Inflammatory macrophage treated with lipopolysaccharide for 4 hours (primary cell): ENCODE measurements around the gene SMG6.

Source experiments
- DNase-seq: peaks from one replicate; pipeline ENCODE4 v3.0.0-alpha.2; 2020

SMG6 gene

DNA sequence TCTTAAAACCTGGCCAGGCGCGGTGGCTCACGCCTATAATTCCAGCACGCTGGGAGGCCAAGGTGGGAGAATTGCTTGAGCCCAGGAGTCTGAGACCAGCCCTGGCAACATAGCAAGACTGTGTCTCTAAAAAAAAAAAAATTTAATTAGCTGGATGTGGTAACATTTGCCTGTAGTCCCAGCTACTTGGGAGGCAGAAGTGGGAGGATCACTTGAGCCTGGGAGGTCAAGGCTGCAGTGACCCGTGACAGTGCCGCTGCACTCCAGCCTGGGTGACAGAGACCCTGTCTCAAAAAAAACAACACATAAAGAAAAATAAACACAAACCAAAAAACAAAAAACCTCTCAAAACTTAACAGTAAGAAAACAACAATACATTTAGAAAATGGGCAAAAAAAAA, 106.3 kb downstream of the SMG6 start:
- no peak for DNase-seq

DNA sequence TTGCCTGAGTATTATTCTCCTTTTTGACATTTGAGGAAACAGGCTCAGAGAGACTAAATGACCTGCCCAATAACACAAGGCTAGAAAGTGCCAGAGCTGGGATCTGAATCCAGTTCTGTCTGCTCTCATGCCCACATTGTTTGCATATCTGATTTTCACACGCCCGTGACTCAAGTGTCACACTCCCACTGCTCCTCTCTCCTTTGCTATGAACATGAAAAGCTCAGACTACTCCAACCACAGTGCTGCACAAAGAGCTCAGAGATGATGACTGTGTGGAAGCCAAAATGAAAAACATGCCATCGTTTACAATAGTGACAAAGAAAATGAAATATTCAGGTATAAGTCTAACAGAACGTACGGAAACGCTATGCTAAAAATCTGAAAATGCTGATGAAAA, 107.9 kb downstream of the SMG6 start:
- peak; percentile 34 for DNase-seq

DNA sequence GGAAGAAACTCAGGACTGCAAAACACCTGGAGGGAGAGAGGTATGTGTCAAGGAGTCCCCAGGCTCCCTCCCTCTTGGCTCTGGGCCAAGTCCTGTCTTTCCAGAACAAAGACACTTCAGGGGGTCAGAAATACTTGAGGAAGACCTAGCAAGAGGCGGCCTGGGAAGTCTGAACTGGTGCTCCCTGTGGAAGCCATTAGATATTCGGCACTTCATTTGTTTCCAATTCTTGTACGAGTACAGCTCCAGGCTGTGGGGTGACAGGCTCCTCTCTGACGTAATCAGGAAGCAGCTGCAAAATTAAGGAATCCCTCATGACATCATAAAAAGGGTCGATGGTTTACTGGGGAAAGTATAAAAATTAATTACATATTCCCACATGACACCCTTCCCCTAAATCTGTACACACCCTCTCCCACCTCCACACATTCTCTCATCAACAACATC, 108.7 kb downstream of the SMG6 start:
- DNase-seq, result peak; percentile 13

DNA sequence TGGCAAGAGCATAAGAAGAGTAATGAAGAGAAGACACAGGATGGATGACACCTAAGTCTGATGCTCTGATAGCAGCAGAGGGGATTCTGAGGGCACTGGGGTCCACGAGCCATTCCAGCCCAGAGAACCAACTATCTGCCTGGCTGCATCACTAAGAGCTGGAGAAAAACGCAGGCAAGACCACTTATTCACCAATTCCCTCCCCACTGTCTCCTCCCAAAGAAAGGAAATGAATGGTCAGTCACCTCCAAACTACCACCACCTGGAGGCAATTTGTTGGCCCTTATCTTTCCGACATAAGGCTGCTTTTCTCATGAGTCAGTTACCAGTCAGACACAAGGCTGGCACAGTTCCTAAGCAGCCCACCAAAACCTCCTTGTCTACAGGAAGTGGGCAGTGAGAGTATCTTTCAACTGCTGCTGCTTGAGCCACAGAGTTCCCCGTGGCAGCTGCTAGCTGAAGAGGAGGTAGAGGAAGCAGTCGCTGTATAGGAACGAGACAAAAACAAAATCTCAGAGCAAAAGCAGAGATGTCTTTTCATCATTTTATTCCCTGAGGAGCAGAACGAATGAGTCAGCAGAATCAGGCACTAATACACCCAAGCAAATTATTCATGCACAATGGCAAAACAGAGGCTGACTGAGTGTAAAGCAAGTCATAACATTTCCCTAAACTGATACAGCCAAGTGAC, 111.1 kb downstream of the SMG6 start:
- DNase-seq, result peak; percentile 19

DNA sequence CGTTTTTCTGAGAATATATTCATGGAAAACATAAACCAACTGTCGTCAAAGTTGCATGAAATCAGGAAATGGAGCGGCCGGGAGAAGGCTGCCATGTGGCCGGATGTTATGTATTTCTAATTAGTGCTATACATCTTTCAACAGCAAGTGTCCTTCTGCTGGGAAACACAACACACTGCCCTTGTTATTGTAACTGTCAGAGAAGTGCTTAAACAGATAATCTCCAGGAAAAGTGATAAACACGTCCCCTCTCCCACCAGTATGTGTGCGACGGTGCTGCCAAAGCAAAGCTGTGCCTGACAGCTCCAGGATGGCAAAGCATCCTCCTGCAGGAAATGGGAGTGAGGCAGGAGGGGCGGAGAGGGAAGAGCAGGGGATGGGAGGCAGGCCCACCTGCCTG, 111.8 kb downstream of the SMG6 start:
- DNase-seq, result no peak

DNA sequence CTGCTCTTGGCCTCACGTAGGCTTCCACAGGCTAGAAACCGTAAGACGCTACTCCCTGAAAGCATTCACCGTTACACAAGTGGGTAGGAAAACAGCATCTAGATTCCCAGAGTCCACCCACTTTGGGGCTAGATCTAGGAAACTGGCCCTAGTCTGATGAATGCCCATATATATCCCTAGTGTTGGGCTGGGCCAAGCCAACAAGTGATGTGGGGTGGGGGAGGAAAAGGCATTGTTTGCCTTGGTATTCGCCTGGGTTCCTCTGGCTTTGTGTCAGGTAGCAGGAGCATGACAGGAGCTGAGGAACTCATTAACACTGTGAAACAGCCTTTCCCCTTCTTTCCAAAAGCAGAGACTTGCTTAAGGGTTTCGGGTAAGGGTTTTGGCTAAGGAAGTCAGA, 112.4 kb downstream of the SMG6 start:
- DNase-seq, result no peak

DNA sequence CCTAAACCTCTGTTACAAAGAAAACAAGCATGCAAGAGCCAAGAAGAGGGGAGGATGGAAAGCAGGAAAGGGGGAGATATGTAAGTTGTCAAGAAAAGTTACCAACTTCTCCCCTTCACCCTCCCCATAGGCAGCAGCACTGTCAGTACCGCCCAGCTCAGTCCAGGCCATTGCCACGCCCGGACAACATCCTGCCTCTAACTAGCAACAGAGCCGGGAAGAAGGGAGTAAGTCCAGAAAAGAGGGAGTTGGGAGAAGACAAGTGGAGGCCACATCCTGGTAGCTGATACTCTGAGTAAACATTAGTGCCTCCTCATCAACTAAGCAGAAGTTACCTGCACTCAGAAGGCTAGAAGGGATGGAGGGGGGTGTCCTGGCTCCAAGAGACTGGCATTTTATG, 113.6 kb downstream of the SMG6 start:
- no peak for DNase-seq

DNA sequence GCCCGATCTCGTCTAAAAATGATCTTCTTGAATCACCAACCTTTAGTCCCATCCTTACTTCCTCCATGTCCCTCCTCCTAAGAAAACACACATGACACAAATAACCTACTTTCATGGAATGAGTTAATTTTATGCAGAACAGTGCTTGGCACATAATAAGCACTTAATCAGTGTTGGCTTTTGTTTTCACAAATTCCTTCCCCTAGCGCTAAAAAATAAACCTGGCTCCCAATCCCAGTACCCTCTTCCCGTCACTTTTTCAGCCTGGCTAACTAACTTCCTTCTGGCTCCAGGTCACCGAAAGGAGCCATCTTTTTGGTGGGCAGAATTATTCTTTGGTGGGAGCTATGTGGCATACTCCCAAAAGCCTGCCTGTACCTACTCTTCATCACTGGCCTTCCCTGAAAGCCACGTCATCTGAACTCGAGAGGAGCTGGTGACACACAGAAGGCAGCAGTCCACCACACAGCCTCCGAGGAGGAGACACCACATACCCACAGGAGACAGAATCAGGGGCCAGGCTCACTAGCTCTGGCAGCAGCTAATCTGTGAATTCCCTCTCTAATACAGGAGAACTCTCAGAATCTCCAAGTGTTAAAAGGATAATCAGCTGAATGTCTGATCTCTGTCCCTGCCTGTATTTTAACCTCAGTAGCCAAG, 114.5 kb downstream of the SMG6 start:
- no peak for DNase-seq

DNA sequence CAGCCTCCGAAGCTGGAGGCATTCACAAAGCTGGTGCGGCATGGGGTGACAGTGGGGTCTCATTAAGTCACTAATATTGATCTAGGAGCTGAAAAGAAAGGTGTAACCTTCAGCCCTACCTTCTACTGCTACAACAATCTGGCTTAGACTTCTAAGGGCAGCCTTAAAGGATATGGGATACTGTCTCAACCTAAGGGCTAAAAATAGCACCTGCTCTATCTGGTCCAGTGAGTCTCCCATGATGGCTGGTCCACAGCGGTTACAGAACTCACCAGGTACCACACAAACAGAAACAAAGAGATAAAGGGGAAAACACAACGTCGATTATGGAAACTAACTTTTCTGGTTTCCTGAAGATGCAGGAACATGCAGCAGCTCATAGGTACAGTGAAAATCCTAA, 115.8 kb downstream of the SMG6 start:
- no peak for DNase-seq

DNA sequence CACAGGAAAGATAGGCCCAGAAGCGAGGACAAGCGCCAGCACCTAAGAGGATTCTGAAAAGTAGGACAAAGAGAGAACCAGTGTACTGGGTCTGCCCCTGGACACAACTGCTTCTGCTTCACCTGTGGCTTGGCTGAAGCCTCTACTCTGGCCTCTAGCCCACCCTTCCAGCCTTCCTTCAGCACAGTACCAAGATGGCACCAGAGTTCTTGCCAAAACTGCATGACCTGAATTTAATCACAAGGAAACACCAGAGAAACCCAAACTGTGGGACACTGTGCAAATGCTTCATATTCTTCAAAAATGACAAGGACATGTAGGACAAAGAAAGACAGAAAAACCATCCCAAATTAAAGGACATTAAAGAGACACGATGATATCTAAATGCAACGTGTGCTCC, 116.6 kb downstream of the SMG6 start:
- no peak for DNase-seq

DNA sequence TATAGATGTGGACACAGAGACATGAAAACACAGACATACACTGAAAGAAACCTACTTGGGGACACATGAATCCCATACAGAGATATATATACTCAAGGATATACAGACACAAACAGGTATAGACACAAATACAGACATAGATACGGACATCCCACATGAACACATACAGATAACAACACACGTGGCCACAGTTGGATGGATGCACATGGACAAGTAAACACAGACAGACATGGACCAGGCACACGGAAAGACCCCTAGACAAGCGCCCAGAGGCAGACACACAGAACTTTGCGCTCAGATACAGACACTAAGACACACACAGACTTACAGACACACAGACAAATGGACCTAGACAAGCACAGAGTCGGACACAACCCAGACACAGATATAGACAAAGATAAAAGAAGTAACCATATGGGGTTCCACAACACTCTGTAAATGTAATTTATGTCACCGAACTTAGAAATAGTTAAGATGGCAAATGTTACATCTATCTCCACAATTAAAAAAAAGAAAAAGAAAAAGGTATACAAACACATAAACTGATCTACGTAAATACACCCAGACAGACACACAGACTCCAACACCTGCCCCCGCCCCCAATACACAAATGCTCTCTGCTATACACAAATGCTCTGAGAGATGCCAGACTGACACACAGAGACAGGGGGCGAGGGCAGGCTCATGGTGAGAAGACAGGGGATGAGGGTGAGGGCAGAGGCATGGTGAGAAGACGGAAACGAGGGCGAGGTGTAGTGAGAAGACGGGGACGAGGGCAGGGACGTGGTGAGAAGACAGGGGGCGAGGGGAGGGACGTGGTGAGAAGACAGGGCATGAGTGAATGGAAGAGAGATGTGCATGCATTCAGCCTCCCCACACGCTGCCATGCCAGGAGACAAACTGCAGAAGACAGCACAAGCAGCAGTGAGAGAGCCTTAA, 118.3 kb downstream of the SMG6 start:
- no peak for DNase-seq

DNA sequence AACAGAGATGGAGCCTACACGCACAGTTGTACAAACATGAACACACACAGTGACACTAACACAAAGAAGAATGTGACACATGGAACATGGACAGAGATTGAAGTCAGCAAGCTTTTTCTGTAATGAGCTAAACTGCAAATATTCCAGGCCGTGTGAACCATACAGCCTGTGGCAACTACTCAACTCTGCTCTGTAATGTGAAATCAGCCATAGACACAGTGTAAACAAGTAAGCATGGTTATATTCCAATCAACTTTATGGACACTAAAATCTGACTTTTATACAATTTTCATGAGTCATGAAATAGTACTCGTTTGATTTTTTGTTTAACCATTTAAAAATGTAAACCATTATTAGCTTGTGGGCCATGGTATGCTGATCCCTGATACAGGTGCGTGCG, 120.2 kb downstream of the SMG6 start:
- DNase-seq, result no peak

DNA sequence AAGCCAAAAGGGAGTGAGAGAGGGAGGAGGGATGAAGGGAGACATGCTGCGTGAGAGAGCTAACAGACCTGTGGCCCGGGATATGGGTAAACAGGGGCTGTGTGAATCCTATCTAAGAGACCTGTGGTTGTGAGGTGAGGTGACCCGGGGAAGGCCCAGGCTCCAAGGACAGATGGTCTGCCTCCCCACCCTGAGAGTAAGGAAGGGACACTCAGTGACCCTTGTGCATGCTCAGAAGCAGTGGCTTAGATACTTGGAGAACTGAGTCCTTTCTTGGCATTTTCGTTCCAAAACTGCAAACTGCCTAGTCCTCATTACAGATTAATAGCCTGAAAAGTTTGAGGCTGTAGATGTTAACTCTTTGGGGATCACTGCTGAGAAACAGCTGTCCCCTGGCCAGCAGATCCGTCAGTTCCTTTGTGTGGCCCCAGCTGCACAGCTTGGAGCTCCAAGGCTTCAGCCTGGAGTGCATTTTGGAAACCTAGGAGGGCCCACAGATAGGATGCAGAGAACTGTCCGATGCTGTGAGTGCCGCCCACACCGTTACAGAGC, 121.6 kb downstream of the SMG6 start:
- no peak for DNase-seq

DNA sequence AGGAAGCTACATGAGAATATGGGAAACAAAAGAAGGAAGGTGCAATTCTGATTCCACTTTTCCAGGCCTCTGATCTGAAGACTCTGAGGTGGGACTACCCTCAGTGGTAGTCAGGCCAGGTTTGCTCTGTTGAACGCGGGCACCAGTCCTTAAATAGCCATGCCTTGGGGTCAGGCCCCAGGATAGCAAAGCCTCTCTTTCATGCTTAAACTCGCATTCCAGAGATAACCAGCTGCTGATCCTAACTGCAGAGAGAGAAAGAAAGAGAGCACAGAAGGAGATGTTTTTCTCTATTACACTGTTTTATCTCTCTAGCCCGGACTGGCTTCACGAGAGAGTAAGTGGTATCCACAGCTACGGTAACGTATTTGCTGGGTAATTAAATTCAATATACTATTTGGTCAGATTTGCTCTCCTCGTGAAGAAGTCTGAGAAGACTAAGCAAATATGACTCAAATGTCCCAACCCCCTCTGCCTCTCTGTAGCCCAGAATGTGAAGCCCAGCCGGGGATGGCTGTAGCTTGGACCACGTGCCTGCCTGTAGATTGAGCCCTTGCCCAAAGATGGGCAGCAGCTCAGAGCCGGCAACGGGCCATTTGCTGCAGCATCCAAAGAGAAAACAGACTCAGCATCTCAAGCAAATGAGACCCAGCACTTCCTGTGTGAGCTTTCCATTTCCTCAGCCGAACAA, 122.2 kb downstream of the SMG6 start:
- no peak for DNase-seq

DNA sequence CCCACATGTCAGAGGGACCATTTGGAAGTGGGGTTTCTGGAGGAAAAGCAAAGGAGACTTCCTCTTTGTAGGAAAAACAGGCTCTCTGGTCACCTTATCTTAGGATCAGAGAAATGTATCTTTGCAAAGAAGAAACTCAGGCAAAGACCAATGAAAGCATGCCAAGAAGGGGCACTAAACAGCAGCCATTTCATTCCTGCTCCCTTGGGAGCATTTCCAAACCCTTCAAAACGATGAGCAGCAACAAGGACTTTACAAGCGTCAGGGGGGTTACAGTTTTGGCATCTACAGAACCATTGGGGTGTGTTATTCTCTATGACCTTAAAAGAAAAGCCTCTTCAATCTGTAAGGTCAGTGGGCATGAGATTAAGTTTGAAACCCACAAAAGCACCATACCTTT, 122.8 kb downstream of the SMG6 start:
- no peak for DNase-seq

DNA sequence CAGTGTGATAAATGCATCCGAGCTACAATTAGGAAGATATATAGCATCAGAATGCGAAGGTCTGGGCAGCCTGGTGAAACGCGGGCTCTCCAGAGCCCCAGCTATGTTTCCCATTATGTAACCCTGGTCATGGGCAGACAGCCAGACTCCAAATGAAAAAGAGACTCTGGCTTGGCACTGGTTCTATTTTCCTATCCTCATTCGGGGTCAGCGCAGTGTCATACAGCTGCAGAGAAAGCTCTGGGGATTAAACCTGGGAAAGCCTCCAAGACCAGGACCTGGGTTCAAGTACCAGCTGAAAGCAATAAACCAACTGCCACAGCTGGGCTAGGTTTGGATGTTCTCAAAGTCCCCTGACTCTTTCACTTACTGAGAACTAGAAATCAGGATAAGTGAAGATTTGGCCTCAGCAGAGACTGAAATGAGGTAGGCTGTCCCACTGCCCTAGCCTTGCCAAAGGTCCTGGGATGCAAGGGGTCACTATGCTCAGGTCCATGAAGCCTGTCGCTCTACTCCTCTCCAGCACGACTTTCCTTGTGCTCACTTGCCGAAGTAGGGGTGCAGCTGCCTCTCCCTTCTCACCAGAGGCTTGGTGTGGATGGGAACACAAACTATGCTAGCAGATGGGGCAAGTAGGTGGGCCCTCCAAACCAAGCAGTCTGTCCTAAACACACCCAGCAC, 123.8 kb downstream of the SMG6 start:
- no peak for DNase-seq

DNA sequence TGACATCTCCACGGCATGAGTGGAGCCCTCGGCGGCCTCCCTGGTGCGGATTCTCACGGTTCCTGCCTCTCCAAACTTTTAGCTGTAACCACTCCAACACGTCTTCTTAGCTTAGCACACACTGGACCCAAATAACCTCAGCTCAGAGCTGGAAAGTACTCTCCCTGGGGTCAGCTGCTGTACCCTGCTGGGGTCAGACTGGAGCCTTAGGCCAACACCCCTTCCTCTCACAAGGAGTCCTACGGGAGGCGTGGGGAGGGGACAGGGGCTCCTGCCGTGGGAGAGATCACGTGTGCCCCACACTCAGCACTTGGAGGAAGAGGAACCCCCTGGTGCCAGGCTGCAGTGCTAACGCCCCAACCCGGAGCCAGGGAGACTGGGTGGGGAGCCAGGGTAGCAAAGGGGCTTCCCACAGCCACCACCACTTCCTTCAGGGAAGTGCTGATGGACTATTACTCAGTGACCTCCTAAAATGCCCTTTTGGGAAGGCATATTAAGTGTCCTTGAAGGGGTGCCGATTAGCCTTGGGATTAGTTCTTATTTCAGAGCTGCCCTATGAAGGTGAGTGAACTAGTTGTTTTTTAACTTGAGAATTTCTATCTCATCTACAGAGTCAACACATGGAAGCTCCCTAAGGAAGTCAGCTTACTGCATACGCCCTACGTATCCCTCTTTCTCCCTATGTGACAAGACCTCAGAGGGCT, 124.6 kb downstream of the SMG6 start:
- DNase-seq, result peak; percentile 53

DNA sequence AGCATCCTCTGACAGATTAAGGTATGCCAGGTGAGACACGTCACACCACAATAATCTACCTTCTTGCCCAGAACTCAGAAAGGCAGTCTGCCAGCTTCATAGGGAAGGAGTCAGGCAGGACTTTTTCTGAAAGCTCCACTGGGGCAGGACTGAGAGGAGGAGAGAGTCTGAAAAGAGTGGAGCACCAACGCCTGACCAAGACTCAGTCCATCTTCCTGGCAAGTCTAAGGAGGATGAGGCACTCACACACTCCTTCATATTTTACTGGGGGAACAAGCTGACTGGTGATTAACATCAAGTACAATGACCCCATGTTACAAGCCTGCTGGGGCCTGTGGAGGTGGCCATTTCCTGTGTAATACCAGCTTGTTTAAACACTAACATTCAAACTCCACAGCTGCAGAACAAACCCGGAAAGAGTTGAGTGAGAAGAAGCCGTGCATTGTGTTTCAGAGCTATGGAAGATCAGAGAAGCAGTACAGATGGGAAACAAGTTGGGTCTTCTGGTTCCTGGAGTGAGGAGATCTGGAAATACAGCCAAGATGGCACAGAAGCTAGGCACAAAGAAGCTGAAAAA, 126.3 kb downstream of the SMG6 start:
- no peak for DNase-seq

DNA sequence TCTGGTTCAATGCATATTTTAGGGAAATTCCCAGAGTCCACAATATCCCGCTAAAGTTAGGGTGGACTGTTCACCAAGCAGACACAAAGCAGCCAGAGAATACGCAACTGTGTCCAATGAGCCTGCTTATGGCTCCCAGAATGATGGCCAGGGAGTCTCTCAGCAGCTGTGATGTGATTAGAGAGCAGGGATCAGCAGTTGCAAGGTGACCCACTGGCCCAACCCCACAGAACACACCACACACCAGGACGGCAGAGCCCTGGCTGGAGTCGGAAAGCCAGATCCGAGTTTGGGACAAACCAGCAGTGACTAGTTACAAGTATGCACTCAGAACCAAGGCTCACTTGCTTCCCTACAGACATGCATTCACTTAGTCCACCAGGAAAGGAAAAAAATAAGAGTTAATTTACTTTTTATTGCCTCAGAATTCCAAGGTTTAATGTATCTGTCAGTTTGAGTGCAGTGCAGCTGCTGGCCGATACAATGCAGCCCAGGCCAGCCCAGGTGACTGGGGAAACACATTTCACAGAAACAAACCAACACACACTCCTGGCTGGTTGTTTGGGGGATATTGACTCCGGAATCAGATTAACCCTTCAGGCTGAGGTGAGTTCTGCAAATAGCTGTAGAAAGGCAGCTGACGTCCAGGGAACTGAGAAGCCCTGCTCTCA, 127.0 kb downstream of the SMG6 start:
- no peak for DNase-seq

DNA sequence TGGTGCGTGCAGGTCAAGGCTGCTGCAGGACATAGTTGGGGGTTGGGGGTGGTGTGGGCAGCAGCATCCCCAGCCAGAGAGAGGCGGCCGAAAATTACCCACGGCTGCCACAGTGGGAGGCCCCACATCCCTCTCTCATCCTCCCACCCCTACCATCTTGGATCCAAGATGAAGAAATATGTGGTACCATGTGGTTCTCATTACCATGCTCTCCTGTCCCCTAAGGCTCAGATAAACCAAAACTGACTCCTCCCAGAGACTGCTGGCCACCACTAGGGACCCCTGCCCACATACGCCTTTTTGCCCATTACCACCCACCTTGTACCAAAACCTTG, 128.3 kb downstream of the SMG6 start:
- DNase-seq, result no peak
